Stimulated activated CD8-positive, alpha-beta memory T cell treated with anti-CD3 and anti-CD28 coated beads, Interleukin-7, amount 100 ng/mL, for 48 hours (primary cell): ENCODE results near the gene NRP1.

Experiments
- DNase-seq, 2 donors: peaks; one replicate each; pipeline ENCODE4 v3.0.0-alpha.2; 2020; ENCODE audit warnings: low read depth in 1 of 2; ENCODE audit errors: extremely low read depth in 1 of 2

NRP1 gene

DNA sequence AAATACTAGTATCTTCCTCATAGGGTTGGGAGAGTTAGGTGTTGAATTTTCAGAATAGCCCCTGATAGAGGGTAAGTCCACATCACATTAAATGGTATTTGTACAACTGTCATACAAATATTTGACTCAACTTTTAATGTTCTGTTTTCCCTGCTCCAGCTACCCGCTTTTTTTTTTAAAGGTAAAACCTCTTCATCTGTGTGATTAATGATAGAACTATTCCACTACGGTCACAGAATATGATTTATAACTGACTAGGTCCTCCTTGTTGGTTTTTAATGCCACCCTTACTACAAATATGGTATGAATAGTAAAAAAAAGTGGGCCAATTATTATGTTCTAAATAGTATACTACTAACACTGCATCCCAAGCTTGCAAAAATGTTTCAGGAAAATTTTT lies 15.6 kb upstream of the NRP1 start:
- no peak for DNase-seq

DNA sequence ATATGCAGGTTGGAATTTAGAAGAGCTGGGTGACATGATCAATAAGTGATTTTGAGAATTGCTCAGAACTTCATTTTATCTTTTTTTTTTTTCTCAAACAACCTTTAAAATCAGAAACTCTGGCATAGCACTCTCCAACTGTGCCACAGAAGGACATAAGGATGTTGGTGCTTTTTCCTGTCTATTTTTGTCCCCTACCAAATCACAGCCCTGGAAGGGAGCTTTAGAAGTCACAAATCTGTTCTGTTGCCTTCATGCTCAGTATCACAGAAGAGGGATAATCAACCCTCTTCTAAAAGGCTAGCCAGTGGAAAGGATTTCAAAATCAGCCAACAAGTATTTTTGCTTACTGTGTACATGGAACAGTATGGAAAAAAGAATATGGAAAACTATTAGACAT lies 14.8 kb upstream of the NRP1 start:
- DNase-seq: no peak

DNA sequence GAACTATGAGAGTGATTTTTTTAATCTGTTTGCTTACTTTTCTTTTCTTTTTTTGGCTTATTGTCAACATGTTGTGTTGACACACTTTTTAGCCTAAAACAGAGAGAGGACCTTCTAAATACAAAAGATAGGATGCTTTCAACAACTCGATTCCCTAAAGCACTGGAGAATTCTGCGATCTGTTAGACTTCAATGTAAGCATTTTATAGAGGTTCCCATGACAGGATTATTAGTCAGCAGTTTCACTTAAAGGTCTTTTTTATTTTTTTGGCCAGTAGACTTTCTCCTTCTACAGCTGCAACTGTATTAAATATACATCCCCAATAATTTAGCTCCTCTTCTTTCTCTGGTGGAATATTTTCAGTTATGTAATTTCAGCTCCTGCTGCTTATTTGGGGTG lies 12.7 kb upstream of the NRP1 start:
- no peak for DNase-seq

DNA sequence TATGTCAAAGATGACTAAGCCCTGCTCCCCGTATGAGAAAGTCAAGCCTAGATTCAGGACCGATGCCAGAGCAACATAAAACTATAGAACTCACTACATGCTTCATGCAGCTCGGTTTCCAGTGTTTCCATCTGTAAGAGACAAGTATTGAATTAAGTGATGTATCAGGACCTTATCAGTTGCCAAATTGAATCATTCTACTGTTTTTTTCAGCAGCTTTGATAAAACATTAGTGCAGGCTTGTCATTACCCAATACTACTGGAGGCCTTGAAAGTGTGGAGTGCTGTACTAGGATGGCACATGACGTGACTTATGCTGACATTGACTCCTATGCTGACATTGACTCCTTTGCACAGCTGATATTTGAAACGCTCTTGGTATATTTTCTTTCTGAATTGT lies 10.8 kb upstream of the NRP1 start:
- DNase-seq: no peak

DNA sequence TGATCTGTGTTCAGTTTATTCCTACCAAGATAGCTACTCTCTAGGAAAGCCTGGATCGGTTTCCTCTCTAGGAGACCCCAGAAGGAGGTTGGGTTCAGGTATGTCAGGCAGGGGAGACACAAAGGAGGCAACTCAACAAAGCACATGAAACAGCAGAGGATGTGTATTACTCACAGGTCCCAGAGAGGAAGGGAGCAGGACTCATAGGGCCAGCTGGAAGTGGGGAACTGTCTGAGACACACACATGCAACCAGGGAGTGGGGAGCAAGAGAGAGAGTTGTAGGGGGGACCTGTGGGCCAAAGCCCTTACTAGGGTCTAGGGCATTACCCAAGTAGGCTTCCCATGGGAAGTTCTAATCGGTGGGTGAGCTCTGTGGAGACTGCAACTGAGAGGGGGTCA lies 10.2 kb upstream of the NRP1 start:
- DNase-seq: no peak

DNA sequence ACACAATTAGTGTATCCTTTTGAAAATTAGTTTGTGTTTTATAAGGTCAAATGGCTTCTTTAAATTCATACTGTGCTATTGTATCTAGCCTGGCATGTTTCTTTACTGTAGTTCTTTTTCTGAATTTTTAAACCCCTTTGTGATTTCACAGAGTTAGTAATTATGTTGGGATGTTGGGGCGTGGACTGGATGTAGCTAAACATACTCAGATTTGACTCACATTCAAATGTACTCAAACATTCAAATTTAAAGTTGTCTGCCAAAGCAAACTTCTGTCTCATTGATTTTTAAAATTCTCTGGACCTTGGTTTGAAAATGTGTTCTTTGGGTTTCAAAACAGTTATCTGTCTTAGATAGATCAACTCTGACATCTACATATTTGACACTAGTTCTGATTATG lies 7.2 kb upstream of the NRP1 start:
- no peak for DNase-seq

DNA sequence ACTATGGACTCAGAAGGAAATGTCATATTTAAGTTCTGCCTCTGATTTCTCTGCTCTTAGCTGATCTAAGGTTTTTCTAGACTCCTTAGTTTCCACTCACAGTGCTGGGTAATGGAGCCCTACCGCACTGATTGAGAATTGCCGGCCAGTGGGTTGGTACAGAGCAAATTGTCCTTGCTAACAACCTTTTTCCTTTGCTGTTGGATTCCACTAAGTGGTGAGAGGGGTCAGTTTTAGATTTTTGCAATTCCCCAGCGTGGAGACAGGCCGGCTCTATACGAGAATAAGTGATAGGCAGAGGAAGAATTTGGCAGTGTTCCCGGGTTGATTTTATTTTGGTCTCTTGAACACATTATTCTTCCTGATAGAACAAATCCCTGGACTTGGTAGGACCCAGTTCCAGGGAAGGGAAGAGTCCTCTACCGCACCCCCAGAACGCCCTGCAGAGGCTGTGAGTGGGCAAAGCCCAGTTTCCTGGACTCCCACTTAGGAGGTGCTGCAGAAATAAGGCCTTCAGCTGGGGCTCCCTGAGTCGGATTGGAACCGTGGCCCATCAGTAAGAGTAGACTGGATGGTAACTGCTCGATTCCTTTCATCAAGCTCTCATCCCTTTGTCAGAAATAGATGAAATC lies 3.0 kb upstream of the NRP1 start:
- no peak for DNase-seq

DNA sequence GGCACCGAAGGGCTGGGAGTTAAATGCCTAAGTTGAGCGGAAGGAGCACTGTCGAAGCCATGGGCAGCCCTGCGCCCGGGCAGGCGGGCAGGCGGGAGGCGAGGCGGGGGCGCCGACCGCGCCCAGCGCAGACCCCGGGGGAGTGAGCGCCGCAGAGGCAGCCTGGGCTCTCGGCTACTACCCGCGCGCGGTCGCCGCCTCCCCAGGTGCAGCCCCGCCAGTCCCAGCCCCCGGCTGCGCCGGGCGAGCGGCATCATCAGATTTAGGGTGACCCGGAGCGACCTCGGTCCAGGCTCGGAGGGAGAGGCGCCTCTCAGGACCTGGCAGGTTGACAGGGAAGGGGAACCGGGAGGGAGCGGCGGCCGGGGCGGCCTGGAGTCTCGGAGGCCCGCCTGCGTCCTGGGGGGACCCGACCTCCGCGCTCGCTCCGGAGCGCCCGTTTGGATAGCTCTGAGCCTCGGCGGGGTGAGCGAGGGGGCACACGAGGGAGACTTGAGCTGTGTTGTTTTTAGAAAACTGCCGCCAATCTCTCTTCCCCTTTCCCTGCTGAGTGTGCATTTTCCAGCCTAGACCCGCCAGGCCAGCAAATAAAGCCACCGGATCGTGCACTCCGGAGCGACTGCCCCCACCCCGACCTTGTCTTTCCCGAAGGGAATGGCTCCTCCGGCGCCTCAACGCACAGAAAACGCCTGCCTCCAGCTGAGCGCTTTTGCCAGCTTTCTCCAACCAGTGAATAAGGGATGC lies 2.3 kb upstream of the NRP1 start:
- DNase-seq: no peak

DNA sequence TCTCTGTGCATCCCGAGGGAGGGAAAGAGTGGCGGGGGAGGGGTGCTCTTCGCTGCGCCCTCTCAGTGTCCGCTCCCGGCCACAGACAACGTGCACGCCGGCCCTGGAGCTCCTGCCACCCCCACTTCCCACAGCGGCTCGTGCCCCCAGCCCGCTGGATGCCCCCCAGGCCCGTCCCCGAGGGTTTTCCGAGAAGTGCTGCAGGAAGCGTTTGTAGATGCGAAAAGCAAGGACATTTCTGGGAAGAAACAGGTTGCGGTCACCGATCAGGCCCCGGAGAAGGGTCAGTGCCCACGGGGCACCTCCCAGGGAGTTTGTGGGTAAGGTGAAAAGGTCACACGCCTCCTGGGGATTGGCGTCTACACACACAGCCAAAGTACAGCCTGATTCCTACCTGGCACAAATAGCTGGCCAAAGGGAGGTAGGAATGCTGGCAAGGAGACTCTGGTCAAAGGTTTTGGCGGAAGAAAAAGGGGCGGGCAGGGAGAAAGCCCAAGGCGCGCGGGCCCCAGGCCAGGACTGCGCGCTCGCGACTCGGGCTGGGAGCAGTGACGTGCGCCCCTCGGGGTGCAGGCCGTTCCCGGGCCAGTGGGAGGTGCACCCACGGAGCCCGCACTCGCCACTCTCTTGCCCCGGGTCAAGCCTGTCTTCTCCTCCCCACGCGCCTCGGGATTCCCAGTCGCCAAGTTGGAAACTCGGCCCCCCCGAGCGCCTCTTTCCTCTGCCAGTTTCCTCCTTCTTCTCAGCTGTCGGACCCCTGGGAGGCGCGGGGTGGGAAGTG lies 1.5 kb upstream of the NRP1 start:
- no peak for DNase-seq

DNA sequence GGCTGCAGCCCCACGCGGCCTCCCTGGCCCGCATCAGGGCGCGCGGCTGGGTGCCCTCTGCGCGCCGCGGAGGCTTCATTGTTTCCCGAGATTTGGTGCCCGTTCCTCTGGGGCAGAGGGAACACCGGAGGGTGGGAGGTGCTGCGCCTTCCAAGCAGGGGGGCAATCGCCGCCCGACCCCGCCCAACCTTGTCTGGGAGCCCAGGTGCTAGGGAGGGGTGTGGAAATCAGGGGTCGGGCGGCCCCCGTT lies 1.0 kb upstream of the NRP1 start:
- DNase-seq: no peak

DNA sequence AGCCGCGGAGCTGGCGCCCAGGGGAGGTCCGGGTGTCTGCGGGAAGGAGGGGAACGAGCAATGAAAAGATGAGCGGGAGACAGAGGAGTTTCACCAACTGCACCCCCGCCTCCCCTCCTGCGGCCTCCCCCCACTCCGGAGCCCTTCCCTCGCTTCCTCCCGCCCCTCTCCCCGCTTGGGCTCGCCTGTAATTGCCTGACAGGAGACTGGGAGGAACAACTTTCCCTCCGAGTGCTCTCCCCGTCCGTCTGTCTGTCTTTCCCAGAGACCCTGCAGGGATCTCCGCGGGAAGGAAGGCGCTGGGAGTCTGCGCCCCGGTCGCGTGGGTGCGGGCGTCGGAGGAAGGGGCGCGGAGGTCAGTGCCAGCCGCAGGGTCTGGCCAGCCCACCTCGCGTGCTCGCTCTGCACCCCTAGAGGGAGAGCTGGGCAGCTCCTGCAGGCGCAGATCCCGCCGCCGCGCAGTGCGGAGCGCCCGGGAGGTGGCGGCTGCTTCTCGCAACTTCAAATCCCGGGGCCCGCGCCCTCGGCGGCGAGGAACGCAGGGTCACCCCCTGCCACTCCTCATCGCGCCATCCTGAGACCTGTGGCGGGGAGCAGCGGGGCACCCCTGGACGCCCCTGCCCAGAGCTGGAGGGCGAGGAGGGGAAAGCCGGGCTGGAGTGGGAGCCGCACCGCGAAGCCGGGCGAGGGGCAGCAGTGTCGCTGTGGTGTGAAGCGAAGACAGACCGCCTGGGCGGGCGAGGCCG lies 511 bp upstream of the NRP1 start:
- DNase-seq: no peak

DNA sequence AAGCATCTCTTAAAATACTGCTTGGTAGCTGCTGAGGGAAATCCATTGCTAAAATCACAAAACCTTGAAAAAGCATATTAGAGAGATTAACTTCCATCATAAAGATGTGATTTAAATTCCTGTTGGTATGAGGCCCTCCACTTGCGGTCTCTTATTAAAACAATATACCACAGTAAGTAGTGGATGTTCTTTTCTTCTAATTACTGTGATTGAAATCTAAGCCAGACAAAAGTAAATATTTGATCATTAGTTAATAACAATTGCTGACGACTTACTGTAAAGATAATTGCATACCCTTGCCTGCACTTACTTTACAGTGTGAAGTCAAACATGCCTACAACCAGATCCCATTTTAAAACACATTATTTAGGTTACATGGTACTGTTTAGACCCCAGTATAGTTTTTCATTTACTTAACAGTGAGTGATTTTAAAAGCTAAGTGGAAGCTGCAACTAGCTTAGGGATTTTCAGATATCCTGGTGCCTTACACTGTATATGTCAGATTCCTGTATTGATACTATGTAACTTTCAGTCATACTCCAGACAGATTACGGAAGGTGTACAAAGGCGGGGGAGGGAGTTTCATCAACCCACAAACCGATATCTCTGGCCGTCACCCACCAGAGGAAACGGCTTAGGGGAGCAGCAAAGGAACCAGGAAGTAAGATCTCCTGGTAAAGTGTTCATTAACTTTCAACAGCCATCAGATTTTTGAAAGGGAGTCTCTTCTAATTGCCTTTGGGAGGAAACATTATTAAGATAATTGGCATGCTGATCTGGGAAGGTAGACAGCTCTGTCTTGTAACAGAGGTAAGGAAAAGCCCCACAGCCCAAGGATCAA lies 986 bp downstream of the NRP1 start:
- DNase-seq: peak in 1 of 2 donors; percentile 49

DNA sequence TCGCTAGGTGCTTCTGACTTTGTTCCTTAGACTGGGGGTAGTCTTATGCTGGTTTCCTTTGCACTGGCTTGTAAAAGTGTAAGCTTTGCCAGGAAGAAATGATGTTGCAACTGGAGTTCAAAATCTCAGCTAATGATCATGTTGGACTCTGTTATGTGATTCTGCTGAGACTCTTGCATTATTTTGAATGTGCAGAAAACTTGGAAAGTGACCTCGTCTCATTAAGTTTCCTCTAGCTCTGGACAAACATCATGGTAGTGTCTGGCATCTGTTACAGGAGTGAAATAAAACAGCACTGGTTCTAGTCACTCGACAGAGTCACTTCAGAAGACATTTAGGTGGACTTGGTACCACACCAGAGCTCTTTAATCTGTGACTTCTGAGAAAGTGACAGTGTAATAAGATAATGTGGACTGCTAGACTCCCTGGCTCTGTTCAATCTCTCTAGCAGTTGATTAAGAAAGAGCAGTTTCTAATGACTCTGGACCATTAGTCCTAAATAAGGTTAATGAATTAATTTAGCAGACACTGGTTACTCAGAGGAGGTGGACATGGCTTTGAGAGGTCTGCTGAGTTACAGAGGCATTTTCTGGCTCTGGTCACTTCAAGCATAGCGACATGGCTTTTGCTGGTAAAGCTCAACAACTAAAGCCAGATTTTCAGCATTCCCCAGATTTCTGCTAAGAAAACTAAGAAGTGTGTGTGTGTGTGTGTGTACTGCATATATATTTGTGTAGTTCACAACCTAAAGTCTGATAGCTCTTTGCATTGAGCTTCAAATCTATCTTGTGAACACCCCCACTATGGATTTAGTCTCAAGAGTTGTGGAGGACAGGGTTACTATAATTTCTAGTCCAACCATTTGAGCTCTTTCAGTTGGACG lies 2.0 kb downstream of the NRP1 start:
- no peak for DNase-seq

DNA sequence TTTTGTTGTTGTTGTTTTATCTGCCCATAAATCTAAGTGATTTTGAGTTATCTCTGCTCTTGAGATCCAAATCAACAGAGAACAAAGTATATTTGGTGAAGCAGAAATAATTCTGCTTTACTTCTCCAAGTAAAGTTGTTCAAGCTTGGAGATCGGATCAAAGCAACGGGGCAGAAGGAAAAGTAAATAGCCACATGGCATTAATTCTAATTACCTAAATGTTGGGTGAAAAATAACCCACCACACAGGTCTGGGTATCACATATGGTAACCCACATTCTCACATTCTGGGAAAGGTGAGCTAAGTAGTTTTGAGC lies 3.1 kb downstream of the NRP1 start:
- DNase-seq: no peak

DNA sequence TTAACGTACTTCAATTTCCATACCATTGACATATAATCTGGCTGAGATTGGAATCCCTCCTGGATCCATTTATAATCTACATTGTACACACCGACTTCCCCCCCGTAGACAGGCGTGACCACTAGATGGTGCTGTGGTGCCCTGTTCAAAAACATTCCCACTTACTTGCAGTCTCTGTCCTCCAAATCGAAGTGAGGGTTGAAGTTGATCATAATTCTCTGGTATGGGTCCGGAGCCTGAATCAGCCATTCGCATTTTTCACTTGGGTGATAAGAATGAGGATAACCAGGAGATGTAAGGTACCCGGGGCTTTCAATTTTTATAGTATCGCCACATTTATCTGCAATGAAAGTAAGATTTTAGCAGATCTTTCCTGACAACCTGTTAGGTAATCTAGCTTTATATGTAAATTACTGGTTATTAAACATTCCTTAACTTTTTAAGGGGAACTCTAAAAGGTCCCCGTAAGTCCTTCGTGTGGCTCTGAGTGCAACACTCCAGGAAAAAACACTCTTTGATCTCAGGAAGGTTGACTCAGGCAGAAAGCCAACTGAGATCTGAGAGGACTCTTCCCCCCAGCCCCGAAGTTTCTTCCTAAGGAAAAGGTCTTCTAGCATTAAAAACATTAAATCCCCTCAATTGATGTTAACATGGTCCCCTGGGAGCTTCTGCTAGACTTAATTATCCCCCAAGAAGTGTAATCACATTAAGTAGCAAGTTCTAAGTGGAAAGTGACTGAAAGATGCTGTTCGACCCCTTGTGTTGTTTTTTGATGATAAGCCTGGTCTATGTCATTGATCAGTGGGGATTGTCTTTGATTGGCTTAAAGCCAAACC lies 3.7 kb downstream of the NRP1 start:
- DNase-seq: peak in 1 of 2 donors; percentile 58

DNA sequence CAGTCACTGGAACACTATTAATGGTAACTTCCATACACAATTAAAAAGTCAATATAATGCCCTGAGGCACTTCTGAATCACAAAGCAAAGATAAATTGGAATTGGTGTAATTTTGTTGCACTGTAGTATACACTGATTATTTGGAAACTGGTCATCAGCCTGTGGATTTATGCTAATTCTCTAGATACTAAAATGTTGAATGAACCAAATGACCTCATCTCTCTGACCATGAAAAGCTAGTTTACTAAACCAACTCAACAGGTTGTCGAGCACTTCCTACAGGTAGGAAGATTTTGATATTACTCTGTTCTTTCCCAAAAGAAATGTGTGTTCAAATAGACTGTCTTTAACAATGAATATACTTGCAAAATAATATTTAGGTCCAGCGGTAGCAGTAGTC lies 5.3 kb downstream of the NRP1 start:
- no peak for DNase-seq

DNA sequence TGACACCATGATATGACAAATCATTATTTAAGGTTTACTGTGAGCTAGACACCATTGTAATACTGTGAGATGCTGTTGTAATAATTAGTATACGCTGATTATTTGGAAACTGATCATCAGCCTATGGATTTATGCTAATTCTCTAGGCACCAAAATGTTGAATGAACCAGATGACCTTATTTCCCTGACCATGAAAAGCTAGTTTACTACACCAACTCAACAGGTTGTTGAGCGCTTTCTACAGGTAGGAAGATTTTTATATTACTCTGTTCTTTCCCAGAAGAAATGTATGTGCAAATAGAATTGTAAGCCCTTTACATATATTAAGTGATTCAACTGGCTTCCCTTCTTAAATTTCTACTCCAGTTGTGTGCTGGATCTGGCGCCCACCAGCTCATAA lies 6.2 kb downstream of the NRP1 start:
- DNase-seq: no peak

DNA sequence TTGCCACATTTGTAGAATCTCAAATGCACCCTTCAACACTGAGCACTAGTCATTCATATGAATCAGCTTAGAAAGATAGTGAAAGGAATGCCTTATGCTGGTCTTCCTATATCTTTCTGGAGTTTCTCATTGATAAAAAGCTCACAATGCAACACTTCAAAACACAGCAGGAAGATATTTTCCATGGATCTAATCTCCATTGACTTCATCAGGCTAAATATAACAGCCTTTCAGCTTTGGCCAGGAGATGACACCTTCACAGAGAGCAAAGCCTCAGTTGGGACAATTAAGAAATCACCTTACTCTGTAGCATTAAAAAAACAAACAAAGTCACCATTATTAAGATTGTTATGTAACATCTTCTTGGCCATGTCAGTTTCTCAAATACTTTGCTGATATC lies 6.7 kb downstream of the NRP1 start:
- no peak for DNase-seq

DNA sequence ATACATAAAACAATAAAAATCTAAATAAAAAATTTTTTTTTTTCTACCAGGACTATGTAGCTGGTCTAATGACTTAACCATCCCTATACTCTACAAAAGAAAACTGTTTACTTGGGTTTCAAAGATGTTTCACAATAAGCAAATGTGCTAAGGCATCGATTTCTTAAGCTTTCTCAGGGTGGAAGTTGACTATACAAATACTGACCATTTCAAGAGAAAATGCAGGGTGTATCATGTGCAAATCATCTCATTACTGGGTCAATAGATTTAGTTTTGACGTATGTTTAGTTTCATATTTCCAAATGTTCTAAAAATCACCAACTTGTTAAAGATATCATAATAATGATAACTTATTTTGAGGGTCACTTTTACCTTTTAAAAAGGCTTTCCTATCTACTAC lies 7.5 kb downstream of the NRP1 start:
- no peak for DNase-seq
